Dermis microvascular lymphatic vessel endothelial cell (primary cell): Measurements from ENCODE around the gene SYNJ2. TPM values are rescaled to one million over a fixed set of nuclear protein-coding genes. Genes with fewer than 3 reads are reported as not detected.
A peak's percentile ranks its signal among the peaks of the same experiment; 100 is the strongest.
"Not testable (repeated sequence)": the region's sequence is repeated elsewhere in the genome, so short reads cannot be mapped to it uniquely, and the experiment has no call there.

Experiments used
- DNase-seq, 2 donors: peaks; one replicate each; pipeline versions ENCODE4 v3.0.0 to v3.0.0-alpha.2; 2010; ENCODE audit warnings: low read depth in 2 of 2
- total RNA-seq: library from RNA; depleted of rRNA; stranded (reverse); fragments of >200 nt; gene quantifications from 2 replicates; pipeline ENCODE4 v1.2.1, GENCODE V29; 2014

SYNJ2 gene
- 22.6 and 24.7 TPM in 2 replicates for total RNA-seq

- peak; percentile 36 to 82 for DNase-seq
Observed at GRCh38 chr6:157981395-157982101, at the start of gene SYNJ2. SYNJ2 (plus strand) TSS chr6:157981863; CDS start chr6:157981962, 99 bp downstream.

DNA sequence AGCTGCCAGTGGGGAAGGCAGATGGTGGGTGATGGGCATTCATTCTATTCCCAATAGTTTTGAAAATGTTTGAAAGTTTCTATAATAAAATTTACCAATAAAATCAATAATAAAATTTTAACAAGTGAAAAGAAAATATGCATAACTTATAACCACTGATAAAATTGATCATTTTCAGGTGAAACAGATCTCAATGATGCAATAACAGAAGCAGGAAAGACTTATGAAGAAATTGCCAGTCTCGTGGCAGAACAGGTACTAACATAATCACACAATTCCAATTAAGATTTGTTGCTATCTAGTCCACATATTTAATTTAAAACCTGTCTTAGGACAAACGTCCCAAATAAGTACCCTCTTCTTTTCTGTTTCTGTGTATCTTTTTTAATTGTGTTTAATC is 45.9 kb upstream of the SYNJ2 start:
- no peak for DNase-seq

DNA sequence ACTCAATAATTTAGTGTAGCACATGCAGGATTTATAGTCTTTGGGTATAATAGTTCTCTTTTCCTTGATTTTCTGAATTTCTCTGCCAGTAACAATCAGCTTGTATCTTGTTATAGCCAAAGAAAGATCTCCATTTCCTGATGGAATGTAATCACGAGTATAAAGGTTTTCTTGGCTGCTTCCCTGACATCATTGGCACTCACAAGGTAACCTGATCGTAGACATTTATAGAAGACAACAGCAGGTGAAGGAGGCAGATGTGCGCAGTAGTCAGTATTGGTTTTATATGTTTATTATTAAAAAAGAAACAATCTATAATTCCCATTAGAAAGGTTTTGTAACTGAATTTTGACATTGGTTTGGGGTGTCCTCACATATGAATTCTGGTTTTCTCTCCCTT is 44.3 kb upstream of the SYNJ2 start:
- DNase-seq = no peak

- no peak for DNase-seq
Observed at GRCh38 chr6:157937916-157938315, 43.7 kb upstream of the SYNJ2 start.

- not testable (repeated sequence) for DNase-seq
Observed at GRCh38 chr6:157940375-157941036, 41.2 kb upstream of the SYNJ2 start.

GRCh38 chr6:157941101-157941863 is 40.4 kb upstream of the SYNJ2 start:
- no peak for DNase-seq

DNA sequence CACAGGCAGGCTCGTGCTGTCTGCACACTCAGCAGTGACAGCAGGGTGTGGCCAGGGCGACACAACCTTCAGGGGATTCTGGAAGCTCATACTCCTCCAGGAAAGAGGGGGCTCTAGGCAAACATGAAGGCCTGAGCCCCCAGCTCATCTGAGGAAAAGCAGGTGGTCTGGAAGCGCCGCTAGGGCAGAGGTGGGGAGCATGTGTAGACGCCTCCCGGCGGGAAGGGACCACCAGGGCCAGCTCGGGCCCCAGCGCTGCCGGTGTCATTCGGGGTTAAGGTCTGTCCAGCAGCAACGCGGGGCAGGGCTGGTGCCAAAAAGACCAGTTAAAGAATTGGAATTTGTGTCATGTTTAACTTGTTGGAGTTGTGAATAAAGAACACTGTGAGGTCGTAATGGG is 39.3 kb upstream of the SYNJ2 start:
- no peak for DNase-seq

- no peak for DNase-seq
Observed at GRCh38 chr6:157943249-157943963, 38.3 kb upstream of the SYNJ2 start.

DNA sequence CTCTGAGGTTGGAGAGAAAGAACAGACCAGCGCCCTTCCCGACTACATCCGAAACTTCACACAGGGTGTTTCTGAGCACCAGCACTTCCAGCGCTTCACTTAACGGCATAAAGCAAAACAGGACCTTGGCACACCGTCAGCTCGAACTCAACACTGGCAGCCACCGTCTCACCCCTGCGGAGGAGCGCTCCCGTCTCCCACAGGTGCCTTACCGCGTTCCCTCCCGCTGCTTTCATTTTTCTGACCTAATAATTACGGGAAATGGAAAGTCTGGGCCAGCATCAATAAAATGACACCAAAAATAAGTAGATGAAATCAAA is 37.7 kb upstream of the SYNJ2 start:
- no peak for DNase-seq

DNA sequence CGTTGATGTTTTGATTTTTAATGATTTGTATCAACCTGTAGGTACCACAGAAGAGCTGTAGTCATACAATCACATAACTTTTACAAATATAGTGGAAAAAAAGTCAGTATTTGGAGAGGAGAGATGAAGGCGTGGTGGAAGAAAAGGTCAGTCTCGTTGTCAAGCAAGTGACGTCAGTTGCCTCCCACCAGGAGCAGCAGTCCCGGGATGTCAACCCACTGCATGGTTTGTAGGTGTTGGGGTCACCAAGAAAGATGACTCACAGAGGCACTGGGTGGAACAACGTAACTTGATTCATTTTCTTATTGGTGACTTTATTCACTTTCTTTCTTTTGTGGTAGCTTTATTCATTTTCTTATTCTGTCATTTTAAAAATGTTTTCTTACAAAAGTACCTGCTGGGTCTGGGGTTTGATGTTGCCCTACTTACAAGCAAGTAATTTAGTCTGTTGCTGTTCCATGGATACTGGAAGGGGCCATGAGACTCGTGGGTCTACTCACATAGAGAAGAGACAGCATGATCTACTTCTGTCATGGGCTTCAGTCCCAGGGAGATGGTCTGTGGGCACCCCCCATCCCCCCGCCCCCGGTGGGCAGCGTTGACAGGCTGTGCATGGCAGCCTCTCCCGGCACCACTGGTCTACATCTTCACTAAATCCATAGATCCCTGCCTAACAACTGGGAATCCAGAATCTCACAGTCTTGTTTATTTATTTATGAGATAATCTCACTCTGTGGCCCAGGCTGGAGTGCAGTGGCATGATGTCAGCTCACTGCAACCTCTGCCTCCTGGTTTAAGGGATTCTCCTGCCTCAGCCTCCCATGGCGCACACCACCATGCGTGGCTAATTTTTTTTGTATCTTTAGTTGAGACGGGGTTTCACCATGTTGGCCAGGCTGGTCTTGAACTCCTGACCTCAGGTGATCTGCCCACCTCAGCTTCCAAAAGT is 36.4 kb upstream of the SYNJ2 start:
- no peak for DNase-seq

GRCh38 chr6:157946053-157946617 is 35.5 kb upstream of the SYNJ2 start:
- DNase-seq = no peak

DNA sequence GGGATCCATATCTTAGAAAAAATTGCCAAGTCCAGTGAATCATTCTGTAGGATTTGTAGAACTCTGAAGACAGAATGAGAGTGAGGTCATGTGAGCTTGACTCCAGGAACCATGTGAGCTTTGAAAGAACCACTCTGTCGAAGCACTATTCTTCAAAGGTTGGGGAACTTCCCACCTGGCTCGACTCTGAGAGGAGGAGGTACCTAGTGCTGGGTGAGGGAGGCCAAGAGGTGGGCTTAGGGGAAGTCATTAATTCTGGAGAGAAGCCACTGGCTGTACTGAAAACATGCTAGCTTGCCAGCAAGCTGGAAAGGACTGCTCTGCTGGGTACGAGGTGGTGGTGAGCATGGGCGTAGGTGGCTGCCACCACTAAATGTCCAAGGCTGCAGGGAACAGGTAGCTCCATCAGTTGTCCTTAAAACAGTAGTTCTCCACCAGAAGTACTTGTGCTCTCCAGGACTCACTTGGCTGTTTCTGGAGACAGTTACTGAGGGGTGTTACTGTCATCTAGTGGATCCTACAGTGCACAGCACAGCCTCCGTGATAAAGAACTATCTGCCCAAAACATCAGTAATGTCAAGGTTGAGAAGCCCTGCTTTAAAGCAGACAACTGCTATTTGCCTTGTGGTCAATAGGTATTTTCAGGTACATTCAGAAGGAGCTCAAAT is 34.7 kb upstream of the SYNJ2 start:
- DNase-seq = no peak

GRCh38 chr6:157950899-157951298 is 30.8 kb upstream of the SYNJ2 start:
- not testable (repeated sequence) for DNase-seq

- DNase-seq = no peak
Observed at GRCh38 chr6:157951828-157952227, 29.8 kb upstream of the SYNJ2 start.

GRCh38 chr6:157952861-157953351 is 28.8 kb upstream of the SYNJ2 start:
- DNase-seq = peak in 1 of 2 donors; percentile 55

- peak in 1 of 2 donors; percentile 51 for DNase-seq
Observed at GRCh38 chr6:157953580-157954091, 28.0 kb upstream of the SYNJ2 start.

DNA sequence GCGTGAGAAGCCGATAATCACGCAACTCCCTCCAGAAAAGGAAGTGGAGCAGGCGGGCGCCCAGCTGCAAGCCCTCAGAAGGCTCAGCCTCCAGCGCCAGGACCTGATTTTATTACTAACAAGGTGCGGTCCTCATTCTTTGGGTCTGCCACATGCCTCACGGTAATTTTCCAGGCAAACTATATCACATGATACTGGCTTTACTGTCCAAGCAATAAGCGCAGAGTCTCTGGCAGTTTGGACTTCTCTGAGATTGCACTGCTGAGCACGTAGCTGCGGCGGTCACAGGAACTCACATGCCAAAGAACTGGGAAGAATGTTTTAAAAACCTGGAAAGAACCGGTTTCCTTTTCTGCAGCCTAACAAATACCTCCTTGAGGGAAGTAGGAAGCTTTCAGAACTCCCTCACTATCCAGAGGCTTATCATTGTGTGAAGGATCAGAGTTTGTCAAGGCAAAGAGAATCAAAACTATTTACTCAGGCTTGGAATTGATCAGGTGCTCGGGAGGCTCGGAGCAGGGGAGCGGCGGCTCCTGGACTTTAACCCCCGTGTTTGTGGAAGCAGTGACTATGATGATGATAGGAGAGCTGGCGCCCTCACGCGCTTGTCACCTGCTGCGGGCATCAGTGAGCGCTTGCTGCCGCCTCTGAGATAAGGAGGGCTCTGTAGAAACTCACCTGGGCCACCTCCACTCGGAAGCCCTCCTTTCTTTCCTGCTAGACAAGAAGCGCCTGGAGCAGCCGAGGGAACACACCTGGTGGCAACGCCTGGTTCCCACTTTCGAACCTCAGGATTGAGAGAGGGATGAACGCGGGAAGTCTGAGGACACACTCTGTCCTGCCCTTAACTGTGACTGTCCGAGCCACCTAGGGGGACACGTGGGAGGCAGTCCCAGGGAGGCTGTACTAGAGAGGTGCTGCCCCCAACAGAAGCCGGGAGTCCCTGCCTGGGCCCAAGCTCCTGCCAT is 27.2 kb upstream of the SYNJ2 start:
- peak in 1 of 2 donors; percentile 58 for DNase-seq

- DNase-seq = no peak
Observed at GRCh38 chr6:157955675-157956074, 26.0 kb upstream of the SYNJ2 start.
